Kidney epithelial cell (primary cell): ENCODE results near the gene SPSB3. TPM values are rescaled to one million over a fixed set of nuclear protein-coding genes. Genes with fewer than 3 reads are reported as not detected.
A peak's percentile ranks its signal among the peaks of the same experiment; 100 is the strongest.

Experiments
- DNase-seq: peaks from one replicate; pipeline ENCODE4 v3.0.0-alpha.2; 2010; ENCODE audit warnings: low read depth
- H3K27me3 ChIP-seq: 2 replicates; pipeline ENCODE4 v1.6.0; 2011; ENCODE audit warnings: low read length; ENCODE audit not compliant: control insufficient read depth, insufficient read depth
- H3K36me3 ChIP-seq: 2 replicates; pipeline ENCODE4 v1.5.1; 2011; ENCODE audit warnings: low read length; ENCODE audit not compliant: control insufficient read depth, insufficient read depth
- H3K4me3 ChIP-seq: 2 replicates; pipeline ENCODE4 v1.5.1; 2011; ENCODE audit warnings: low read depth, mild to moderate bottlenecking, control low read depth, low read length
- total RNA-seq: library from RNA; depleted of rRNA; stranded (reverse); fragments of >200 nt; gene quantifications from 2 replicates; pipeline ENCODE4 v1.2.3, GENCODE V29; 2015
- TF ChIP-seq, protein P1 (sequence below): IDR thresholded peaks from 2 replicates; pipeline ENCODE4 v1.5.1; 2011; ENCODE audit warnings: mild to moderate bottlenecking, moderate library complexity, low read length, control low read depth, inconsistent platforms; ENCODE audit not compliant: insufficient read depth, poor library complexity, severe bottlenecking

The SPSB3 gene
- total RNA-seq, 1 donor from 2014 or later: 60.6 TPM

DNA sequence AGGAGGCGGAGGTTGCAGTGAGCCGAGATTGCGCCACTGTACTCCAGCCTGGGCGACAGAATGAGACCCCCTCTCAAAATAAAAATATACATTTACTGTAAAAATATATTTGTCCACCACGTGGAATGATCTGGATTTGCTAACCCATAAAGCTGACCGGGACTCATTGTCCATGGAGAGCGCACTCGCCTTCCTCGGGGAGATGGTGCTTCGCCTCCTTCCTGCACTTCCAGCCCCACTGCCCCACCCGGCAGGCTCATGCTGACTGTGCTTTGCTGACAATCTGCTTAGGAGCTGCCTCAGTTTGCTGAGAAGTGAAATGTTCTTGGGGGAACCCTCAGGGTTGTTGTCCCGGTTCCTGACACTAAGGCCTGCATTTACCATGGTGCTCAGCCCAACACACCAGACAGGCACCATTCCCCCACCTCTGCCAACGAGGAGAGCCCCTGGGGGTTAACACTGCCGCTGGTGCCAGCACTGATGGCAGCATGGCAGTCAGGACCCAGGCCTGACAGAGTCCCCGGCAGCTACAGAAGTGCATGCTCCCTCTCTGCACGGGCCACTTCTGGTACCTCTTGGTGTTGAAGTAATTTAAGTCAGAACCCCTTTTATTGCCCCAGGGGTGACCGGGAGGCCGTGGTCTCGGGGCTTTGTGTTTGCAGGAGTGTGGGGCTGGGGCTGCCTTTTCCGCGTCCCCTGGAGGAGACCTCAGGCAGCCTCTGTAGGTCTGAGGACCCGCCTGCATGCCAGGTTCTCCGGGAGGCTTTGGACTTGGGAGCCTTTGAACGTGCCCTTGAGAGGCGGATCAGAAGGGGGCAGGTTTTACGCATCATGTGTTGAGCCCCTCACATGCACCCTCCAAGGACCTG is 2.8 kb upstream of the SPSB3 start:
- DNase-seq: no peak

GRCh38 chr16:1781758-1782407 is 488 bp downstream of the SPSB3 start:
- Histone ChIP-seq H3K4me3 (peak overlapping the region; percentile 56), H3K36me3 (no peaks in the 10 kb centered on the region), H3K27me3 (no peaks in the 10 kb centered on the region)
- TF ChIP-seq, protein P1, sequence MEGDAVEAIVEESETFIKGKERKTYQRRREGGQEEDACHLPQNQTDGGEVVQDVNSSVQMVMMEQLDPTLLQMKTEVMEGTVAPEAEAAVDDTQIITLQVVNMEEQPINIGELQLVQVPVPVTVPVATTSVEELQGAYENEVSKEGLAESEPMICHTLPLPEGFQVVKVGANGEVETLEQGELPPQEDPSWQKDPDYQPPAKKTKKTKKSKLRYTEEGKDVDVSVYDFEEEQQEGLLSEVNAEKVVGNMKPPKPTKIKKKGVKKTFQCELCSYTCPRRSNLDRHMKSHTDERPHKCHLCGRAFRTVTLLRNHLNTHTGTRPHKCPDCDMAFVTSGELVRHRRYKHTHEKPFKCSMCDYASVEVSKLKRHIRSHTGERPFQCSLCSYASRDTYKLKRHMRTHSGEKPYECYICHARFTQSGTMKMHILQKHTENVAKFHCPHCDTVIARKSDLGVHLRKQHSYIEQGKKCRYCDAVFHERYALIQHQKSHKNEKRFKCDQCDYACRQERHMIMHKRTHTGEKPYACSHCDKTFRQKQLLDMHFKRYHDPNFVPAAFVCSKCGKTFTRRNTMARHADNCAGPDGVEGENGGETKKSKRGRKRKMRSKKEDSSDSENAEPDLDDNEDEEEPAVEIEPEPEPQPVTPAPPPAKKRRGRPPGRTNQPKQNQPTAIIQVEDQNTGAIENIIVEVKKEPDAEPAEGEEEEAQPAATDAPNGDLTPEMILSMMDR: no peak
- DNase-seq: no peak

More for the DNA sequence above, 2.8 kb upstream of the SPSB3 start:
- H3K36me3 ChIP-seq: no peaks in the 10 kb centered on the region
- H3K4me3 ChIP-seq: no peak overlapping the region
- H3K27me3 ChIP-seq: no peaks in the 10 kb centered on the region
- TF ChIP-seq, protein P1: no peak

DNA sequence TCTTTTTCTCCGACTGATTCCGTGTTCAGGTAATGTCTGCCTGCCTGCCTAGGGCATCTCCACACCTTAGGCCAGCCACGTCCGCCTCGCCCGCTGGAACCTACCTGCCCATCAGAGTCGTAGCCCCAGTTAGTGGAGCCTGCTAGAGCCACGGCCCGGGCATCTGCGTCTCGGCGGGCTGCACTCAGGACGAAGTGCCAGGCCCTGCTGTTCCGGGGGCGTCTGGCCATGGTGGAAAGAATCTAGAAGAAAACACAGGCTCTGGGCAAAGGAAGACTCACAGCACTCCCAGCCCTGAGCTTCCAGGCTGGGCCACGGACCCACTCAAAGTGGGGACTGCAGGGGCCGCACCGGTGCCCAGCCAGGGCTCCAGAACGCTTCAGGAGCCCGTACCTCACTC is 1.1 kb downstream of the SPSB3 start:
- H3K36me3 ChIP-seq: no peaks in the 10 kb centered on the region
- TF ChIP-seq, protein P1: no peak
- H3K27me3 ChIP-seq: no peaks in the 10 kb centered on the region
- no peak for DNase-seq
- peak overlapping the region; percentile 56 for H3K4me3 ChIP-seq

GRCh38 chr16:1780677-1781072 is 1.7 kb downstream of the SPSB3 start:
- no peaks in the 10 kb centered on the region for H3K36me3 ChIP-seq

DNA sequence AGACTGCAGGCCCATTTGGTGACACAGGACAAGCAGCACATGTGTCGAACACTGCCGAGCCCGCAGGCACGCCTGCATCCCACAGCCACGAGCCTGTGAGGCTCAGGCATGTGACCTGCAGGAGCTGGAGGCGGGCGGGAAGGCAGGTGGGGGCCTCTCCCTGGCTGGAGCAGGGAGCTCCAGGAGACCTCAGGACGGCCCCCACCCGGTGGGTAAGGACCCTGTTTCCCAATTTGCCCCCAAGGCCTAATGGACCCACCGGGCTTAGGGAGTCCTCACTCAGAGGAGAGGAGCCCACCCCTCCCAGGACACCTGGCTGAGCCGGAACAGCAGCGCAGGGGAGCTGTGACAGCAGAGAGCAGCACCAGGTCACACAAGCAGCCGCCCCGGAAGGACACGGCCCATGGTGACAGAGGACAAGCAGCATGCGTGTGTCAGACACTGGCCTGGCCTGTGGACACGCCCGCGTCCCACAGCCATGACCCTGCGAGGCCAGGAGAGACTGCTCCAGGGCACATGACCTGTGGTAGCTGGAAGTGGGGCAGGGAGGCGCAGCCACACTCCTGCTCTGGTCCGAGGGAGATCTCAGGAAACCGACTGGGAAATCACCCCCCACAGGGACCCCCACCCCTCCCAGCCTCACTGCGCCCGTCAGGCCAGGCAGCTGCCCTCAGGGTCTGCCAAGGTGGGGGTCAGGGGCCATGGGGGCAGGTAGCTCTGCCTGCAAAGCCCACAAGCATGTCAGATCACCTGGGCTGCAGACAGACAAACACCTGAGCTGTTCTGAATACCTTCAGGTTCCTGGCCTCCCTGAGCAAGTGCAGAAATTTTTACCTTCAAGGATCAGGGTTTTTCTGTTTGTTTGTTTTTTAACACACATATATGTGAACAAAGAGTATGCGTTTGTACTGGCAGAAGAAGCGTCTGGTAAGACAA is 2.4 kb downstream of the SPSB3 start:
- Histone ChIP-seq H3K4me3 (no peak overlapping the region), H3K27me3 (no peaks in the 10 kb centered on the region), H3K36me3 (no peaks in the 10 kb centered on the region)
- TF ChIP-seq, protein P1: no peak
- DNase-seq: no peak

More at GRCh38 chr16:1780677-1781072, 1.7 kb downstream of the SPSB3 start:
- H3K27me3 ChIP-seq: no peaks in the 10 kb centered on the region
- no peak for DNase-seq
- no peak overlapping the region for H3K4me3 ChIP-seq
- TF ChIP-seq, protein P1: no peak
